ENCODE results near the gene IMMT. TPM values are rescaled to one million over a fixed set of nuclear protein-coding genes. Genes with fewer than 3 reads are reported as not detected.

The IMMT gene
- total and polyA plus RNA-seq, 5 donors from 2014 or later = 58.4 to 71.3 (median 62.3) TPM

- Mint-ChIP-seq H3K9me3 (no peaks in the 10 kb centered on the region), H3K4me3 (no peak overlapping the region), H3K4me1 (peaks cover under 1 to 16% (median 11%) of the 10 kb centered on the region in 4 donors), H3K36me3 (peaks cover 58% of the 10 kb centered on the region), H3K27me3 (no peaks in the 10 kb centered on the region), H3K27ac (no peak overlapping the region)
- Histone ChIP-seq H3K36me3 (ENCODE audit: control insufficient read depth, insufficient read depth, low read length) (peaks cover 94% of the 10 kb centered on the region), H3K4me1 (ENCODE audit: control insufficient read depth, insufficient read depth, low read length, poor library complexity, severe bottlenecking) (no peaks in the 10 kb centered on the region), H3K9me3 (ENCODE audit: control insufficient read depth in 2 of 2, low read length in 2 of 2) (no peaks in the 10 kb centered on the region), H3K27me3 (ENCODE audit: control insufficient read depth, insufficient read depth, low read length) (no peaks in the 10 kb centered on the region), H3K4me3 (ENCODE audit: low read depth, low read length) (no peak overlapping the region), H3K27ac (ENCODE audit: insufficient read depth, low read length, poor library complexity, severe bottlenecking) (no peak overlapping the region)
- DNase-seq (no peak), ATAC-seq (ENCODE audit: low read depth in 2 of 2) (no peak)
These were observed 77.1 kb downstream of the IMMT start for GRCh38 chr2:86118130-86118529.

GRCh38 chr2:86107031-86107430 lies 88.2 kb downstream of the IMMT start:
- H3K9me3 ChIP-seq (ENCODE audit: control insufficient read depth in 2 of 2, low read length in 2 of 2) = no peaks in the 10 kb centered on the region
- H3K9me3 Mint-ChIP-seq = peaks cover 0 to 2% (median 0%) of the 10 kb centered on the region in 7 donors
- H3K4me1 Mint-ChIP-seq = peaks cover 10 to 77% (median 60%) of the 10 kb centered on the region in 4 donors
- H3K27me3 Mint-ChIP-seq = no peaks in the 10 kb centered on the region
- H3K27me3 ChIP-seq (ENCODE audit: control insufficient read depth, insufficient read depth, low read length) = no peaks in the 10 kb centered on the region
- H3K36me3 Mint-ChIP-seq = peaks cover 23% of the 10 kb centered on the region
- H3K27ac Mint-ChIP-seq = peak overlapping the region; percentile 95 to 100 (median 97)
- peak overlapping the region; percentile 88 to 98 (median 90) for H3K4me3 Mint-ChIP-seq
- H3K27ac ChIP-seq (ENCODE audit: insufficient read depth, low read length, poor library complexity, severe bottlenecking) = peak overlapping the region; percentile 91
- H3K4me1 ChIP-seq (ENCODE audit: control insufficient read depth, insufficient read depth, low read length, poor library complexity, severe bottlenecking) = peaks cover 31% of the 10 kb centered on the region
- H3K36me3 ChIP-seq (ENCODE audit: control insufficient read depth, insufficient read depth, low read length) = peaks cover 30% of the 10 kb centered on the region
- no peak for ATAC-seq (ENCODE audit: low read depth in 2 of 2)
- H3K4me3 ChIP-seq (ENCODE audit: low read depth, low read length) = peak overlapping the region; percentile 98
- peak in 1 of 3 donors; percentile 65 for DNase-seq

GRCh38 chr2:86105969-86106945 lies 89.0 kb downstream of the IMMT start, which contains the start of gene PTCD3:
Gene PTCD3 (plus strand): TSS chr2:86106235. CDS start chr2:86106248, 13 bp downstream.
- DNase-seq = peak; percentile 90 to 98 (median 95)
- Histone ChIP-seq H3K9me3 (ENCODE audit: control insufficient read depth in 2 of 2, low read length in 2 of 2) (no peaks in the 10 kb centered on the region), H3K36me3 (ENCODE audit: control insufficient read depth, insufficient read depth, low read length) (peaks cover 28% of the 10 kb centered on the region), H3K4me3 (ENCODE audit: low read depth, low read length) (peak within 1 kb of the TSS; percentile 98), H3K27ac (ENCODE audit: insufficient read depth, low read length, poor library complexity, severe bottlenecking) (peak within 1 kb of the TSS; percentile 91), H3K4me1 (ENCODE audit: control insufficient read depth, insufficient read depth, low read length, poor library complexity, severe bottlenecking) (peaks cover 31% of the 10 kb centered on the region), H3K27me3 (ENCODE audit: control insufficient read depth, insufficient read depth, low read length) (no peaks in the 10 kb centered on the region)
- peaks cover 10 to 82% (median 64%) of the 10 kb centered on the region in 4 donors for H3K4me1 Mint-ChIP-seq
- peak within 1 kb of the TSS; percentile 88 to 98 (median 90) for H3K4me3 Mint-ChIP-seq
- peak; percentile 89 to 93 for ATAC-seq (ENCODE audit: low read depth in 2 of 2)
- H3K36me3 Mint-ChIP-seq = peaks cover 28% of the 10 kb centered on the region
- H3K27me3 Mint-ChIP-seq = no peaks in the 10 kb centered on the region
- H3K27ac Mint-ChIP-seq = peak within 1 kb of the TSS; percentile 95 to 100 (median 97)
- peaks cover 0 to 2% (median 0%) of the 10 kb centered on the region in 7 donors for H3K9me3 Mint-ChIP-seq

DNA sequence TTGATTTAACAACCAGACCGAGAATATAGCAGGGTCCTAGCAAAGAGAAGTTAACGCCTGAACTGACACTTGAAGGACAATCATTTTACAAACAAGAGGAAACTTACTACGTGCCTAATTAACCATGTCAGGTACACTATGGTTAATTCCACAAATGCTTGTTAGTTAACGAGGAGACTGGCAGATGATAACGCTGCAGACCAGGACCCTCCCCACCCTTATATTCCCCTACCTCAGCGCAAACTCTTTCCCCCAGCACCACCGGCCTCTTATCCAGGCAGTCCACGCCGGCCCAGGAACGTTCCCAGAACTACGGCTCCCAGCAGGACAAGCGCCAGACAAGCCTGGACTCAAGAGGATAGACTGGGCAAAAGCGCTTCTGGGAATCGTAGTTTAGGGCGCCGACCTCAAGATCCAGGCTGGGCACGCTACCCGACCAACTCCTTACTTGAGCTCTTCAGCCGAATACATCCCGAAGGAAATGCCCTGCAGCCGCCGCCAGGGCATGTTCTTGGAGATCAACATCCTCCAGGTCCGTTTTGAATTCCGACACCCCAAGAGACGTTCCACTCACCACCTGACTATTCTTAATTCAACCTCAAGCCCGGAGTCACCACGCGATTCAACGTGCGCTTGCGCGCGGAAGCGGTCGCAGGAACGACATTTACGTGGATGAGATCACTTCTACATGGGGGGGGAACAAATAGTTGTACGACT lies 89.9 kb downstream of the IMMT start, which contains the start of gene POLR1A:
Gene POLR1A, minus strand, starts transcription at position 635 of the 717 bp plus-strand sequence. Its CDS starts 110 bp downstream, at position 525.
- peaks cover 31% of the 10 kb centered on the region for H3K4me1 ChIP-seq (ENCODE audit: control insufficient read depth, insufficient read depth, low read length, poor library complexity, severe bottlenecking)
- peaks cover 0 to 2% (median 0%) of the 10 kb centered on the region in 7 donors for H3K9me3 Mint-ChIP-seq
- peak within 1 kb of the TSS; percentile 98 for H3K4me3 ChIP-seq (ENCODE audit: low read depth, low read length)
- peak within 1 kb of the TSS; percentile 95 to 100 (median 97) for H3K27ac Mint-ChIP-seq
- peaks cover 4 to 78% (median 62%) of the 10 kb centered on the region in 4 donors for H3K4me1 Mint-ChIP-seq
- DNase-seq (peak; percentile 77 to 96 (median 92)), ATAC-seq (ENCODE audit: low read depth in 2 of 2) (peak; percentile 78 to 79)
- no peaks in the 10 kb centered on the region for H3K27me3 ChIP-seq (ENCODE audit: control insufficient read depth, insufficient read depth, low read length)
- H3K4me3 Mint-ChIP-seq = peak within 1 kb of the TSS; percentile 88 to 98 (median 90)
- H3K27ac ChIP-seq (ENCODE audit: insufficient read depth, low read length, poor library complexity, severe bottlenecking) = peak within 1 kb of the TSS; percentile 91
- peaks cover 22% of the 10 kb centered on the region for H3K36me3 Mint-ChIP-seq
- peaks cover 24% of the 10 kb centered on the region for H3K36me3 ChIP-seq (ENCODE audit: control insufficient read depth, insufficient read depth, low read length)
- H3K27me3 Mint-ChIP-seq = no peaks in the 10 kb centered on the region
- H3K9me3 ChIP-seq (ENCODE audit: control insufficient read depth in 2 of 2, low read length in 2 of 2) = no peaks in the 10 kb centered on the region

DNA sequence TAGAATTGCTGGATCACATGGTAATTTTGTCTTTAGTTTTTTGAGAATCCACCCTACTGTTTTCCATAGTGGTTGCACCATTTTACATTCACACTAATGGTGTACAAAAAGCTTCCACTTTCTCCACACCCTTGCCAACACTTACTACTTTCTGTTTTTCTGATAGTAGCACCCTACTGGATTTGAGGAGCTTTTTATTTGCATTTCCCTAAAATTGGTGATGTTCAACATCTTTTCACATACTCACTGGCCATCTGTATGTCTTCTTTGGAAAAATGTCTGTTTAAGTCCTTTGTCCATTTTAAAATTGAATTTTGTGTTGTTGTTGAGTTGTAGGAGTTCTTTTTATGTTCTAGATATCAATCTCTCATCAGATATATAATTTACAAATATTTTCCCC lies 93.1 kb downstream of the IMMT start:
- Mint-ChIP-seq H3K4me1 (peaks cover 11 to 67% (median 53%) of the 10 kb centered on the region in 4 donors), H3K9me3 (peaks cover 0 to 1% (median 0%) of the 10 kb centered on the region in 7 donors), H3K36me3 (peaks cover 23% of the 10 kb centered on the region), H3K27me3 (no peaks in the 10 kb centered on the region), H3K4me3 (peak overlapping the region in 1 of 4 donors; percentile 55), H3K27ac (no peak overlapping the region)
- Histone ChIP-seq H3K4me3 (ENCODE audit: low read depth, low read length) (no peak overlapping the region), H3K36me3 (ENCODE audit: control insufficient read depth, insufficient read depth, low read length) (peaks cover 26% of the 10 kb centered on the region), H3K4me1 (ENCODE audit: control insufficient read depth, insufficient read depth, low read length, poor library complexity, severe bottlenecking) (peaks cover 25% of the 10 kb centered on the region), H3K9me3 (ENCODE audit: control insufficient read depth in 2 of 2, low read length in 2 of 2) (no peaks in the 10 kb centered on the region), H3K27me3 (ENCODE audit: control insufficient read depth, insufficient read depth, low read length) (no peaks in the 10 kb centered on the region), H3K27ac (ENCODE audit: insufficient read depth, low read length, poor library complexity, severe bottlenecking) (no peak overlapping the region)
- DNase-seq (no peak), ATAC-seq (ENCODE audit: low read depth in 2 of 2) (no peak)

DNA sequence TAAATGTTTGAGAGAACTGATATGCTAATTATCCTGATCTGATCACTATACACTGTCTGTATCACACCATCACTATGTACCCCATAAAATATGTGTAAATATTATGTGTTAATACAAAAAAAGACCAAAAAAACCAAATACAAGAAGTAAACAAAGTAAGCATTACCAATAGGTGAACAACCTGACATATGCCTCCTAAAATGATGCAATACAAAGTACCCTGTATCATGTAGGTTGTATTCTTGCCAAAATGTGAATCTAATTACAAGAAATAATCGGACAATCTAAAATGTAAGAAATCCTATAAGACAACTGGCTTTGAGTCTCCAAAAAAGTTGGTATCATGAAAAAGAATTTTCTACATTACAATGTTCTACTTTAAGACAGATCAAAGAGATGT lies 97.3 kb downstream of the IMMT start:
- H3K9me3 ChIP-seq (ENCODE audit: control insufficient read depth in 2 of 2, low read length in 2 of 2) = no peaks in the 10 kb centered on the region
- peak overlapping the region; percentile 29 for H3K4me3 ChIP-seq (ENCODE audit: low read depth, low read length)
- peaks cover 50% of the 10 kb centered on the region for H3K36me3 ChIP-seq (ENCODE audit: control insufficient read depth, insufficient read depth, low read length)
- ATAC-seq (ENCODE audit: low read depth in 2 of 2) = no peak
- peaks cover 45% of the 10 kb centered on the region for H3K36me3 Mint-ChIP-seq
- H3K4me1 Mint-ChIP-seq = peaks cover 8 to 42% (median 30%) of the 10 kb centered on the region in 4 donors
- H3K9me3 Mint-ChIP-seq = no peaks in the 10 kb centered on the region
- DNase-seq = no peak
- no peaks in the 10 kb centered on the region for H3K27me3 ChIP-seq (ENCODE audit: control insufficient read depth, insufficient read depth, low read length)
- peak overlapping the region; percentile 64 for H3K27ac ChIP-seq (ENCODE audit: insufficient read depth, low read length, poor library complexity, severe bottlenecking)
- H3K4me3 Mint-ChIP-seq = peak overlapping the region in 2 of 4 donors; percentile 26 to 73
- no peaks in the 10 kb centered on the region for H3K27me3 Mint-ChIP-seq
- H3K4me1 ChIP-seq (ENCODE audit: control insufficient read depth, insufficient read depth, low read length, poor library complexity, severe bottlenecking) = peaks cover 6% of the 10 kb centered on the region
- peak overlapping the region in 2 of 3 donors; percentile 44 to 85 for H3K27ac Mint-ChIP-seq

All from CD4-positive, CD25-positive, alpha-beta regulatory T cell (primary cell).